ENCODE measurements around the gene ASMT.

GRCh38 chrX:1597345-1598020, 17.4 kb upstream of the ASMT start:
- TF ChIP-seq POLR2A (IDR thresholded peaks at IDR 0.05; ENCODE audit: borderline replicate concordance, extremely low read depth, insufficient read depth, insufficient read length) (no peak), CTCF (IDR thresholded peaks at IDR 0.05 in 2 of 3, conservative IDR thresholded peaks at IDR 0.05 in 1 of 3; ENCODE audit: borderline replicate concordance in 1 of 3, insufficient read depth in 1 of 3, low read depth in 2 of 3, low read length in 2 of 3) (no peak), EZH2phosphoT487 (IDR thresholded peaks at IDR 0.05; ENCODE audit: borderline replicate concordance) (no peak), TCF7L2 (IDR thresholded peaks at IDR 0.05; ENCODE audit: borderline replicate concordance, extremely low read depth, insufficient read depth, insufficient read length) (no peak), RAD21 (IDR thresholded peaks at IDR 0.05; ENCODE audit: low read depth) (no peak), EZH2 (IDR thresholded peaks at IDR 0.05) (no peak), POLR2AphosphoS5 (IDR thresholded peaks at IDR 0.05; ENCODE audit: low read depth, low read length) (no peak), YY1 (IDR thresholded peaks at IDR 0.05; ENCODE audit: extremely low read depth, insufficient replicate concordance, low read depth, low read length) (no peak), ZNF274 (IDR thresholded peaks at IDR 0.05; ENCODE audit: low read depth, low read length) (no peak), CEBPB (IDR thresholded peaks at IDR 0.05; ENCODE audit: low read depth) (no peak), ZBTB33 (IDR thresholded peaks at IDR 0.05; ENCODE audit: extremely low read depth, insufficient replicate concordance, low read length) (no peak)
- TF ChIP-seq, protein P1, sequence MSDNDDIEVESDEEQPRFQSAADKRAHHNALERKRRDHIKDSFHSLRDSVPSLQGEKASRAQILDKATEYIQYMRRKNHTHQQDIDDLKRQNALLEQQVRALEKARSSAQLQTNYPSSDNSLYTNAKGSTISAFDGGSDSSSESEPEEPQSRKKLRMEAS (IDR thresholded peaks at IDR 0.05) = no peak
